Gastrocnemius medialis (tissue), 4 donors: ENCODE data around the gene ALCAM.

ENCODE experiments used
- CTCF ChIP-seq, 5 experiments: fragments of 450-650 bp in 3 of 5; fragments of 200-600 bp in 2 of 5; sonication (generic) in 2 of 5; IDR thresholded peaks in 4 of 5; conservative IDR thresholded peaks in 1 of 5; 1 replicate in 4 of 5; 2 replicates in 1 of 5; pipeline ENCODE4 v1.5.1; 2016 to 2019; ENCODE audit warnings: antibody characterized with exemption in 5 of 5, mild to moderate bottlenecking in 3 of 5, moderate library complexity in 3 of 5
- POLR2A ChIP-seq, 2 donors: fragments of 450-650 bp; IDR thresholded peaks; one replicate each; pipeline ENCODE4 v1.6.1; 2017; ENCODE audit warnings: antibody characterized with exemption in 2 of 2, mild to moderate bottlenecking in 2 of 2, moderate library complexity in 2 of 2

- TF ChIP-seq CTCF (IDR thresholded peaks at IDR 0.05 in 4 of 5, conservative IDR thresholded peaks at IDR 0.05 in 1 of 5) (no peak), POLR2A (IDR thresholded peaks at IDR 0.05) (no peak)
Measured at GRCh38 chr3:105322570-105323273, 44.0 kb upstream of the ALCAM start.
